Mucosa of stomach (tissue), 1 donor: ENCODE results near the gene UST.
"Not testable (repeated sequence)": the region's sequence is repeated elsewhere in the genome, so short reads cannot be mapped to it uniquely, and the experiment has no call there.

Source experiments
- H3K27me3 ChIP-seq: one replicate; pipeline ENCODE4 v1.7.0; 2013; ENCODE audit warnings: mild to moderate bottlenecking, low read length; ENCODE audit not compliant: control insufficient read depth, insufficient read depth
- H3K36me3 ChIP-seq: one replicate; pipeline ENCODE4 v1.7.0; 2013; ENCODE audit warnings: low read length; ENCODE audit not compliant: control insufficient read depth, insufficient read depth
- H3K4me1 ChIP-seq: one replicate; pipeline ENCODE4 v1.7.0; 2013; ENCODE audit warnings: mild to moderate bottlenecking, low read length; ENCODE audit not compliant: control insufficient read depth, insufficient read depth
- H3K4me3 ChIP-seq: one replicate; pipeline ENCODE4 v1.7.0; 2013; ENCODE audit warnings: low read length
- H3K9ac ChIP-seq: one replicate; pipeline ENCODE4 v1.7.0; 2013; ENCODE audit warnings: mild to moderate bottlenecking, low read length, moderate library complexity
- H3K9me3 ChIP-seq: one replicate; pipeline ENCODE4 v1.7.0; 2013; ENCODE audit warnings: mild to moderate bottlenecking, low read length, moderate library complexity; ENCODE audit not compliant: control insufficient read depth
- donor health status: Pancreatic carcinoma.

UST gene

DNA sequence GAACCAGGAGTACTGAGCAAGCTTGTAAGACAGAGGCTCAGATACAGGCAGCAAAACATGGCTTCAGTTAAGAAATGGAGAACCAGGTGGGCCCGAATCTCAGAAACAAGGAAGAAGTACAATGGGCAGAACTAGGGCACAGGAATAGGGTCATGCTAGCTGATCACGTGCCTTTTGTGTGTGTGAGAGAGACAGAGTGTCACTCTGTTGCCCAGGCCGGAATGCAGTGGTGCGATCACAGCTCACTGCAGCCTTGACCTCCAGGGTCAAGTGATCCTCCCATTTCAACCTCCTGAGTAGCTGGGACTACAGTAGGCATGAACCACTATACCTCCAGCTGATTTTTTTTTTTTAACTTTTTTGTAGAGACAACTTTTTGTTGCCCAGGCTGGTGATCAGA is 257.8 kb downstream of the UST start:
- no peaks in the 10 kb centered on the region for H3K4me1 ChIP-seq
- H3K4me3 ChIP-seq = no peak overlapping the region
- no peaks in the 10 kb centered on the region for H3K9me3 ChIP-seq
- H3K27me3 ChIP-seq = no peaks in the 10 kb centered on the region
- H3K9ac ChIP-seq = no peak overlapping the region
- H3K36me3 ChIP-seq = no peaks in the 10 kb centered on the region

DNA sequence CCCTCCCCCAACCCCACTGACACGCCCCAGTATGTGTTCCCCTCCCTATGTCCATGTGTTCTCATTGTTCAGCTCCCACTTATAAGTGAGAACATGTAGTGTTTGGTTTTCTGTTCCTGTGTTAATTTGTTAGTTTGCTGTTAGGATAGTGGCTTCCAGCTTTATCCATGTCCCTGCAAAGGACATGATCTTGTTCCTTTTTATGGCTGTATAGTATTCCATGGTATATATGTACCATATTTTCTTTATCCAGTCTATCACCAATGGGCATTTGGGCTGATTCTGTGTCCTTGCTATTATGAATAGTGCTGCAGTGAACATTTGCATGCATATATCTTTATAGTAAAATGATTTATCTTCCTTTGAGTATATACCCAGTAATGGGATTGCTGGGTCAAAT is 259.4 kb downstream of the UST start:
- not testable (repeated sequence) for H3K4me1 ChIP-seq, H3K9ac ChIP-seq, H3K36me3 ChIP-seq, H3K9me3 ChIP-seq, H3K4me3 ChIP-seq, H3K27me3 ChIP-seq

DNA sequence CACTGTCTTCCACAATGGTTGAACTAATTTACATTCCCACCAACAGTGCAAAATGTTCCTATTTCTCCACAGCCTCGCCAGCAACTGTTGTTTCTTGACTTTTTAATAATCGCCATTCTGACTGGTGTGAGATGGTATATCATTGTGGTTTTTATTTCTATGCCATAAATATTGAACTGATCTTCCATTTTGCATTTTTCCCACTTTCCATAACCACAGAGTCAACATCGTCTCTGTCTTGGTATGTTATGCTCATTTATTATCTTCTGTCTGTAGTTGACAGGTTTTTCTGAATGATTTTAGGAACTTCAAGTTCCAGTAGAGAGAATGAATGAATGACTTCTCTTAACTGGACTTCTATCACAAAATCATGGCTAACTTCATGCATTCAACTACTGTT is 259.8 kb downstream of the UST start:
- Histone ChIP-seq H3K4me1 (no peaks in the 10 kb centered on the region), H3K9ac (no peak overlapping the region), H3K27me3 (no peaks in the 10 kb centered on the region), H3K36me3 (no peaks in the 10 kb centered on the region), H3K9me3 (no peaks in the 10 kb centered on the region), H3K4me3 (no peak overlapping the region)

- H3K4me3 ChIP-seq = no peak overlapping the region
- H3K27me3 ChIP-seq = no peaks in the 10 kb centered on the region
- H3K9ac ChIP-seq = no peak overlapping the region
- no peaks in the 10 kb centered on the region for H3K36me3 ChIP-seq
- no peaks in the 10 kb centered on the region for H3K4me1 ChIP-seq
- no peaks in the 10 kb centered on the region for H3K9me3 ChIP-seq
These were observed 261.0 kb downstream of the UST start for GRCh38 chr6:149007846-149008245.

DNA sequence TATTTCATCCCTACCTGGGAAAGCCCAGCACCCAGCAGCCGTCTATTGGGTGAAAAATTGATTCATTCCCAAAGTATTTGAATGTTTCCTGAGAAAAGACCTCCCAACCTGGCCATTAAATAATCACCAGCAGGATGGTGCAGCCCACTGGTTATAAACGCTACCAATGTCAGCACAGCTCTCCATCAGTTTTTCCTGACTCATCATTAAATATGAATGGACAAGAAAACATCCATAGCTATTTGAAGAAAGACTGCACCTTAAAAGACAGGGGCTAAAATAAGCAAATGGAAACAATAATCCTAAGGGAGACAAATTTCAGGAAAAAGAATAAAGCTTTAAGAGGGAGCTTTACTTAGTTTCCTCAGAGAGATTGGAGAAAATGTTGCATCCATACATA is 261.9 kb downstream of the UST start:
- H3K9me3 ChIP-seq = no peaks in the 10 kb centered on the region
- no peak overlapping the region for H3K4me3 ChIP-seq
- no peaks in the 10 kb centered on the region for H3K27me3 ChIP-seq
- no peak overlapping the region for H3K9ac ChIP-seq
- no peaks in the 10 kb centered on the region for H3K36me3 ChIP-seq
- no peaks in the 10 kb centered on the region for H3K4me1 ChIP-seq

GRCh38 chr6:149012040-149012545 is 265.3 kb downstream of the UST start:
- no peak overlapping the region for H3K9ac ChIP-seq
- no peaks in the 10 kb centered on the region for H3K4me1 ChIP-seq
- H3K4me3 ChIP-seq = no peak overlapping the region
- H3K36me3 ChIP-seq = no peaks in the 10 kb centered on the region
- H3K27me3 ChIP-seq = no peaks in the 10 kb centered on the region
- H3K9me3 ChIP-seq = no peaks in the 10 kb centered on the region

- Histone ChIP-seq H3K36me3 (no peaks in the 10 kb centered on the region), H3K9ac (no peak overlapping the region), H3K27me3 (no peaks in the 10 kb centered on the region), H3K4me3 (no peak overlapping the region), H3K4me1 (no peaks in the 10 kb centered on the region), H3K9me3 (no peaks in the 10 kb centered on the region)
These were observed 266.9 kb downstream of the UST start for GRCh38 chr6:149013586-149014344.

- Histone ChIP-seq H3K9me3 (no peaks in the 10 kb centered on the region), H3K36me3 (no peaks in the 10 kb centered on the region), H3K9ac (no peak overlapping the region), H3K27me3 (no peaks in the 10 kb centered on the region), H3K4me3 (no peak overlapping the region), H3K4me1 (no peaks in the 10 kb centered on the region)
These were observed 268.1 kb downstream of the UST start for GRCh38 chr6:149014631-149015534.

GRCh38 chr6:149015535-149016525 is 269.0 kb downstream of the UST start:
- no peaks in the 10 kb centered on the region for H3K36me3 ChIP-seq
- H3K4me3 ChIP-seq = no peak overlapping the region
- H3K27me3 ChIP-seq = no peaks in the 10 kb centered on the region
- no peaks in the 10 kb centered on the region for H3K9me3 ChIP-seq
- no peaks in the 10 kb centered on the region for H3K4me1 ChIP-seq
- H3K9ac ChIP-seq = no peak overlapping the region

DNA sequence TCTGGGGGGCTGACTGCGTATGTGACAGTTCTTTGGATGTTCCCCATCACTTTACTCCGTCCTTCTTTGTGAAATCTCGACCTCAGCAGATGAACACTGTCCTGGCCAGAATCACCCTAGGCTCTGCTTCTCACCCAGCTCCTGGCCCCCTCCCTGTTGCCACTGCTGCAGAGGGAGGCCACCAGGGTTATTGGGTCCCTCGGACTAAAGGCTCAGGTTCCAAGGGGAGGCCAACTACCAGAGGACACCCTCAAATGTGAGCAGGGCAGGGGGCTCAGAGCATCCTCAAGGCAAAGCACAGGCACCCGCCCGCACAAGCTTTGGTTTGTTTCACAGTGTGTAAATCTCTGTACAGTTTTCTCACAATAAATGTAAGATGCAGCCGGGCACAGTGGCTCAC is 269.9 kb downstream of the UST start:
- no peaks in the 10 kb centered on the region for H3K4me1 ChIP-seq
- H3K9me3 ChIP-seq = no peaks in the 10 kb centered on the region
- no peak overlapping the region for H3K4me3 ChIP-seq
- H3K27me3 ChIP-seq = no peaks in the 10 kb centered on the region
- no peak overlapping the region for H3K9ac ChIP-seq
- no peaks in the 10 kb centered on the region for H3K36me3 ChIP-seq

DNA sequence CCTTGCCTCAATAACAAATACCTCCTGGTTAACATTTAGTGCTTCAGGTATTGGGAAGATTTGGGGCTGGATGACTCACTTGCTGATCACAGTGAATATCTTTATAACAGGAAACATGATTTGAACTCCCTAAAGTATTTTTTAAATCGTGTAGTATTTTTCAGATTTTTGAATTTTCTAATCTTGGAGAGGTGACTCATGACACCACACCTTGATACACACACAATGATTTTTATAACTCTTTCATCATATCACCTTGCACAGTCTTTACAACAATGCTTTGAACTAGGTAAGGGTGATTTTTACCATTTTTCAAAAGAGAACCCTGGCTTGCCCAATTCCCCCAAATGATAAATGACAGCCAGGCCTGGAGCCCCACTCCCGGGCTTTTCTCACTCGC is 273.5 kb downstream of the UST start:
- Histone ChIP-seq H3K9me3 (no peaks in the 10 kb centered on the region), H3K36me3 (no peaks in the 10 kb centered on the region), H3K27me3 (no peaks in the 10 kb centered on the region), H3K4me3 (no peak overlapping the region), H3K4me1 (no peaks in the 10 kb centered on the region), H3K9ac (no peak overlapping the region)
